Limb (tissue), 2 donors: ENCODE measurements around the gene LCOR.
"Not testable (repeated sequence)": the region's sequence is repeated elsewhere in the genome, so short reads cannot be mapped to it uniquely, and the experiment has no call there.

Source experiments
- DNase-seq, 2 donors: peaks; one replicate each; pipeline ENCODE4 v3.0.0-alpha.2; 2016; ENCODE audit errors: extremely low spot score in 2 of 2

LCOR gene

DNA sequence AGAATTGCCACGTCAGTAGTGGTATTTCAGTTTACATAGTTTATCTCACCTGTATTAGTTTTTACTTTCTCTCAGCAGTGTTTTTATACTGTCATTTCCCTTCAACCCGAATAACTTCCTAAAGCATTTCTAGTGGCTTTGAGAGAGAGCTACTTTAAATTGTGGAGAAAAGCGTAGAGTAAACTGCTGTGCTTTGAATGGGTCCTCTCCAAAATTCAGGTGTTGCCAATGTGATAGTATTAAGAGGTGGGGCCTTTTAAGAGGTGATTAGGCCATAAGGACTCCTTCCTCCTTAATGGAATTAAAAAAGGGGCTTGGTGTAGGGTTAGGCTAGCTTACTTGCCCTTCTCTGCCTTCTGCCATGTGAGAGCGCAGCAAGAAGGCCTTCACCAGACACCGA, 98.4 kb downstream of the LCOR start:
- DNase-seq, result no peak

DNA sequence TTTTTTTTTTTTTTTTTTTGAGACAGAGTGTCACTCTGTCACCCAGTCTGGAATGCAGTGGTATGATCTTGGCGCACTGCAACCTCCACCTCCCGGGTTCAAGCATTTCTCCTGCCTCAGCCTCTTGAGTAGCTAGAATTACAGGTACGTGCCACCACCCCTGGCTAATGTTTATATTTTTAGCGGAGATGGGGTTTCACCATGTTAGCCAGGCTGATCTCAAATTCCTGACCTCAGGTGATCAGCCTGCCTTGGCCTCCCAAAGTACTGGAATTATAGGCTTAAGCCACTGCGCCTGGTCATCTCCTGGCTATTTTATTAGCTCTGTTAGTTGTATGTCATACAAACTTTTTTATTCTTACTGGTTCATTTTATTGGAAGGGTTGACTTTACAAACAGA, 103.0 kb downstream of the LCOR start:
- DNase-seq, result no peak

DNA sequence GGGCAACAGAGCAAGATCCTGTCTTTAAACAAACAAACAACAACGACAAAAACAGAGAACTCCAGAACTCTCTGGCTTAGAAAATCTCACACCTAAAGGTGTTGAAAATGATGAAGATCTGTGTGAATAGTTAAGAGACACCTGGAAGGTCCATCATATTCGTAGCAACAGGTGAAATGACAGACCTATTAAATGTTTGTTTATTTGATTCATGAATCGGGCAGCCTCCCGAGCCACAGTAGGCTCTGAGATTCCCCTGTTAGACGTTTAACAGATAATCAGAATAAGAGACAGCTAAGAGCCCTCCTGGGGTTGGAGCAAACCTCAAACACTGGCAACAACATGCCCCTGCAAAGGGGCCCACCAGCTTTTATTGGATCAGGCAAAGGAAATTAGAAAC, 103.7 kb downstream of the LCOR start:
- DNase-seq, result no peak

DNA sequence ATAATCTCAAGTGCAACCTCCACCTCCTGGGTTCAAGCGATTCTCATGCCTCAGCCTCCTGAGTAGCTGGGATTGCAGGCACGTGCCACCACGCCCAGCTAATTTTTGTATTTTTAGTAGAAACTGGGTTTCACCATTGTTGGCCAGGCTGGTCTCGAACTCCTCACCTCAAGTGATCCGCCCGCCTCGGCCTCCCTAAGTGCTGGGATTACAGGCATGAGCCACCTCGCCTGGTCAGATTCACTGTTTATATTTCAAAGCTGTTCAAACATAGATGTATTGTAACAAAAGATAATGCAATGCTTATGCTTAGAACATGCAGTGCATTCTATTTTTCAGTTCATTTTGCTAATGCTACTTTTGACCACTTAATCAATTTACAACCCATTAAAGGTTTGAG, 111.1 kb downstream of the LCOR start:
- DNase-seq, result not testable (repeated sequence)

DNA sequence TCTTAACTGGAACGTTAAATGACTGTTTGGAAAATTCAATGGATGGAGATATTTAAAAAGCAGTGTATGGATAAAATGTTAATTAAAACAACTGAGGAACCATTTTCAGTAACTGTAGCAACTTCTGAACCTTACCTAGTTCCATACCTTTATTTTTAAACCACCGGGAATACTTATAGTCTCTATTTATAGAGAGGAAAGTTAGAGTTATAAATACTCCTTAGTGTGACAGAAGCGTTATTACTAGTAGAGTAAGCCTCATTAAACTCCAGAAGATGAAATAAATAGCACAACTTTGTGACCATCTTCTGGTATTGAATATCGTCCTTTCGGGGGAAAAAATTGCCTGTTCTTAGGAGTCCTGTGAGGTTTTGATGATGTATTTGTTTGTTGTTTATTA, 114.9 kb downstream of the LCOR start:
- DNase-seq, result no peak

DNA sequence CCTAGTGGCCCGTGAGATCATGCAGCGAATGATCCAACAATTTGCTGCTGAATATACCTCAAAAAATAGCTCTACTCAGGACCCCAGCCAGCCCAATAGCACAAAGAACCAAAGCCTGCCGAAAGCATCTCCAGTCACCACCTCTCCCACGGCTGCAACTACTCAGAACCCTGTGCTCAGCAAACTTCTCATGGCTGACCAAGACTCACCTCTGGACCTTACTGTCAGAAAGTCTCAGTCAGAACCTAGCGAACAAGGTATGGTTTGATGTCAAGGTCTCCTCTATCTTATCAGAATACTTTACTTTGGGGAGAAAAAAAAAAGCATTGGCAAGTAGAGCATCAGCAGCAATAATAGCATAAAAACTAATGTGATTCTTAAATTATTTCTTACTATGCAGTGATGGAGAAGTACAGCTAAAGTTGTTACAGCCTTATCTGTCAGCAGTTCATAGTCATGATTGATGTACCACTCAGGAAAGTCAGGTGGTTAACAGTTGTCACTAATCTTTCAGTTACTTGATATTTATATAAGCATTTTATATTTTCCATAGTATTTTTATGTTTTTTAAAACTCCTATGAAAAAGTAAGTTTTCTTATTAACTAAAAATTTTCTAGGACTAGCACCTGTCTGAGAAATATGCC, 117.1 kb downstream of the LCOR start:
- DNase-seq, result no peak

DNA sequence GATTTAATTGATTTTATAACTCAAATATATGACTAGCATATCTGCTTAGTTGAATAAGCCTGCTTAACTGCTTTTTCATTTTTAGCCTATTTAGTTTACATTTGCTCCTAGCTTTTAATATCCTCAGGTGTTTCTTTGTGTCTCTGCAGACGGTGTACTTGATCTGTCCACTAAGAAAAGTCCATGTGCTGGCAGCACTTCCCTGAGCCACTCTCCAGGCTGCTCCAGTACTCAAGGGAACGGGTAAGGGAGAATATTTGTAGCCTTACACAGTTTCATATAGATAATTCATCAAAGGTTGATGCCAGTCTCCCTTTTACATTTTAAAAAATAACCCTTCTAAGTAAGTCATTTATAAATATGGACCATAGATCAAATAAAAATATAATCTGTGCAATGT, 119.9 kb downstream of the LCOR start:
- no peak for DNase-seq

DNA sequence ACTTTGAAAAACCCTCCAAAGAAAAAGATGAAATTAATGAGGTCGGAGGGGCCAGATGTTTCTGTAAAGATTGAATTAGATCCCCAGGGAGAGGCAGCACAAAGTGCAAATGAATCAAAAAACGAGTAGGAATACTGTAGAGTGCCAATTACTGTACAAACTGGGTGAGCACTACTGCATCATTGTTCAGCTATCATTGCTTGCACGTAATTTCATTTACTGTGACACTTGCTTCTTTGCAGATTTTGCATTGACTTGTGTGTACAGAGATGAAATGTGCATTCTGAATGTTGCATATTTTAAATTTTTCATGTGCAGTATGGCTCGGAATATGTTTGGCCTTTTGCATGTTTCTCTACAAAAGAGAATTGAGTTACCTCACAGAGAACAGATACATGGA, 123.7 kb downstream of the LCOR start:
- DNase-seq, result no peak

DNA sequence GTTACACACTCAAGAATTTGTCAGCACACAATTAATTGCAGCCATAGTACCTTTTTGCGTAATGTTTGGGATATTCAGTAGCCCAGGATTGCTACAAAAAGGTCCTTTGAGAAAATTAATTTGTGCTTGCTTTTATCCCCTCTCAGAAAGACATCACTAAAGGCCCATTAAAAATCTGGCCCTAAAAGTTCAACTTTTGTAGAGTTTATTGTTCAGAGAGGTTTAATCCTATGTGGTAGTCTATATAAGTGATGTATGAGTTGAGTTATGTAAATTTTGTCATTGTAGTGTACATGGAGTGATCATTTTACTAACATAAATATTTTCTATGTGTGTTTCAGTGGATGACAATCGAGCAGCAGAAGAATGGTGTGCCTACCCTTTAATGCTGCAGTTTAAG, 126.0 kb downstream of the LCOR start:
- DNase-seq, result no peak

DNA sequence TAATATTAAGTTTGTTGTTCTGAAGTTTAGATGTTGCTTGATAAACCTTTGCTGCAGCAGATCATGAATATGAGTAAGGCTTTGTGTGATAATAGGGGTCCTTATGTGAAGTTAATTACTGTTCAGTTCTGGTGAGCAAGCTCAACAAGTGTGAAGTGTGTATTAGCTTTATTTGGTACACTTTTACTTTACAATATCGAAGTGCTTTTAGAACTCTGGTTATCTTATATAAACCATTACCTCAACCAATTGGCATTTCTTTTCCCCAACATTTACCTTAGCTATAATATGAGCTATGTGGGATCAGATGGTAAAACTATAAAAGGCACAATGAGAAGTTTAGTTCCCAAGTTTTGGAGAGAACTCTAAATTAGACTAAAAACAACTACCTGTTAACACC, 127.6 kb downstream of the LCOR start:
- no peak for DNase-seq

DNA sequence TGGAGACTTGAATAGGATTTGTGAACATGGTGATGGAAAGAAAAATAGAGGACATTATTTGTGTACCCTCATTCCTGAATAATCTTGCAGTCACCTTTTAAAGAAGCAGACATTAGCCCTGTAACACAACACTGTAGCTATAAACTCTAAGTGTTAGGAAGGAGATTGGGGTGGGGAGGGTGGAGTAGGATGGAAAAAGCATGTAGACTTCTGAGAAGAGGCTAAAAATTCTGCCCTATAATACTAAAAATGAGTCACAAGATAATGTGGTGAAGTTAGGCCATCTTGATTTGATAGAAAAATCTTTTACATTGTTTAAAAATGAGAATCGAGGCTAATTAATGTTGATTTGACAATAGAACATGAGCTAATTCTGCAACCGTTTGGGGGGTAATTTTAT, 128.8 kb downstream of the LCOR start:
- no peak for DNase-seq

DNA sequence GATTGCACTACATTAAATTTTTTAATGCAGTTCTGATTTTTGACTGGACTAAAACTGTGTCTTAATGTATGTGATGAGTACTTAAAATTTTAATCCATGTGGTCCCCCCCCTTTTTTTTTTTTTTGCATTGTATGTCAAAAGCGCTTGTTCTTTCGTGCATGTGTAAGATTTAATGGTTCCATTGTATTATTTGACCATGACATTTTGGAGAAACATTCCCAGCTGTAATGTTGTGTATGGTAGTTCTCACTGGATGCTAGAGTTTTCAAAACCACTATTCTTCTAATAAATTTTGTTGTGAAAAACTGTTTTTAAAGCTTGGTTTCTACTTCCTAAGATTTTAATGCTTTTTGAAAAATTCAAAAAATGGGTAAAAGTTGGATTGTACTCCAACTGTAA, 132.0 kb downstream of the LCOR start:
- no peak for DNase-seq

DNA sequence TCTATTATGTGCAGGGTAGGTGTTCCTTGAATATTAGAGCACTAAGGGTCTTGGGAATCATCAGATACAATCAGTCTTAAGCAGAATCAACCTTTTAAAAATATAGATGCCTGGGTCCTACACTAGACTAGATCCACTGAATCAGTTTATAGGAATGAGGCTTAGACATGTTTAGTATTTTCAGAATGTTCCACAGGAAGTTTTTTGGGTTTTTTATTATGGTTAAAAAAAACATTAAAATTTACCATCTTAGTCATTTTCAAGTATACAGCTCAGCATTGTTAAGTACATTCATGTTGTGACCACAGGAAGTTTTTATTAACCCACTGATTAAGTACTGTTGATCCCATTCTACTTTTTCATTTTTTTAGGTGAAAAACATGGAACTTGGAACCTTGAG, 135.7 kb downstream of the LCOR start:
- DNase-seq, result no peak

DNA sequence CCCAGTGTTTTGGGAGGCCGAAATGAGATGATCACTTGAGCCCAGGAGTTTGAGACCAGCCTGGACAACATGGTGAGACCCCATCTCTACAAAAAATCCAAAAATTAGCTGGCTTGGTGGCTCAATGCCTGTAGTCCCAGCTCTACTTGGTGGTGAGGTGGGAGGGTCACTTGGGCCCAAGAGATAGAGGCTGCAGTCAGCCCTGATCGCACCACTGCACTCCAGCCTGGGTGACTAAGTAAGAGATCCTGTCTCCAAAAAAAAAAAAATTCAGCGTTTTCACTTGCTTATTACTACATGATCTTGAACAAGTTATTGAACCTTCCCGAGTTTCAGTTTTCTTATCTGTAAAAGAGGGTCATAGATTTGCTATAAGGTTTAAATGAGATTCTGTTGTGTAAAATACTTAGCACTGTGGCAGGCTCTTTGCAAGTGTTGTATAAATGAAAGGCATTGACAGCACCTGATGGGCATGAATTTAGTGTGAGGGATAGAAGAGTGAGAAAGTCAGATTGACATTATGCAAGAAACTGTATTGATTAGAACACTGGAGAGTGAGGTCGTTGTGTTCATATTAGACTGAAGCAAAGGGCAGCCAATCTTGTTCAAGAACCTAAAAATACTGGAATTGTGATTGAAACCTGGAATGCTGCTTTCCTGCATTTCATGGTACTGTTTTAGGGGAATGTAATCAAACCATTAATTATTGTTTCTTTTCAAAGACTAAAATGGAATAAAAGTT, 136.8 kb downstream of the LCOR start:
- no peak for DNase-seq

DNA sequence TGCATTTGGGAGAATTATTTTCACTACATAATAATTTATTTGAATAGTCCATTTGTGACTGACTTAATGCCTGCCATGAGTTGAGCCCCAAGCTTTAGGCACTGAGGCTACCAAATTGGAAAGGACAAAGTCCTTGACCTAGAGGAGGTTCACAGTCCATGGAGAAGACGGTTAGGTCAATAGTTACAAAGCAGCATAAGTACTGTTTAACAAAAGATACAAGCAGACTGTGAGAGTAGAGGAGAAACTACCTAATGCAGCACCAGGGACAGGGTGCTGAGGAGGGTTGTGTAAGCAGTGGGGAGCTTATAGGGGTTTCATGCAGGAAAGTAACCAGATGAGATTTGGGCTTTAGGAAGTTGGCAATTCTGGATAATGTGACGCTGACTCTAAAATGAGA, 139.2 kb downstream of the LCOR start:
- DNase-seq, result no peak

DNA sequence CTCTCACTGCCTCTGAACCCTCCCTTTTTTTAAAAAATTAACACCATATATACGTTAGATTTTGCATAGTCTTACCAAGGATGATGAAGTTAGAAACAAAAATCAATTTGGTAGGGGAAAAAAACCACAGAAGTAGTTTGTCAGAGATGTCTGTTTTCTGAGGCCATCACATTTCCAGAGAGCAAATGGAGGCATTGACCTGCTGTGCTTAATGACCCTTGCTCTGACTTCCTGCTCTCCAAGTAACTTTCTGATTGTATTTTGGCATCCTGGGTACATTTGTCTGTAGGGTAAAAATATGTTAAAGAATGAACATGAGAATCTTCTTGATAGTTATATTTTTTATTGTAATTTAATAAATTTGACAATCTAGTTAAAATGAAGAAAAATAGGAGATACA, 140.2 kb downstream of the LCOR start:
- no peak for DNase-seq

DNA sequence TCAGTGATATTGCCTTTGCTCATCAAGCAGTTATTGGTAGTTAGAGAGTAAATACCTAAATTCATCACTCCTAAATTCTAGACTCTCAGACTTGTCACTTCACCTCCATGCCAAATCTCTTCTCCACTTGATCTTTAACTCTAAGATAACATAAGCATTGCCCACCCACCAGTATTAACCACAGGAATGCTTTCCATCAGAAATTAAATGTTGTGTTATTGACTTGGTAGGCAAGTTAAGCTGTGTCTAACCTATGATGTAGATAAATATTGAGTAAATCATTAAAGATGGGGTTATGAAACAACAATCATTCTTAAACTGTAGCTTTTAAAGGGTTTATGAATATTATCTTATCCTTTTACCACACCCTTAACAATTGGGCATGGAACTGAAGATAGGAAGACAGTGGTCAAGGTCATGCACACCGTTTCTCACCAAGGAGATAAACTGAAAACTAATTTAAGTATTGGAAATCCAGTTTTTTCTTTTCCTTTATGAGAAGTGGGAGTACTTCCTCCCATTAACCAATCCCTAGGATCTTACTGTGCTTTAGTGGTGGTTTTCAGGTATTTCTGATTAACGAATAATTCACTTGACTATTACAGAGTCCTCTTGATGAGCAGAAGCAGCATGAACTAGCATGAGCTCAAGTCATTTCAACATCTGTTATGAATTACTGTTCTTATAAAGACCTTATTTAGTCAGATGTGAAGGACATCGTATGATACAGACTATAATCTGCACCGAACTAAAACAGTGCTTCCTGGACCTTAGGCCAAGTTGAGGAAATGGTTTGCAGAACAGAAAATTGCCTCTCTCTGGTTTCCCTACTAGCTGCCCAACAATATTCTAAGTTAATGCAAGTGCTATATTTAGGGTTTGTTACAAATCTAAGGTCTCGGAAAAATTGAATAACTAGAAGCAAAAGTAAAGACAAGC, 142.0 kb downstream of the LCOR start:
- peak in 1 of 2 donors; percentile 13 for DNase-seq

DNA sequence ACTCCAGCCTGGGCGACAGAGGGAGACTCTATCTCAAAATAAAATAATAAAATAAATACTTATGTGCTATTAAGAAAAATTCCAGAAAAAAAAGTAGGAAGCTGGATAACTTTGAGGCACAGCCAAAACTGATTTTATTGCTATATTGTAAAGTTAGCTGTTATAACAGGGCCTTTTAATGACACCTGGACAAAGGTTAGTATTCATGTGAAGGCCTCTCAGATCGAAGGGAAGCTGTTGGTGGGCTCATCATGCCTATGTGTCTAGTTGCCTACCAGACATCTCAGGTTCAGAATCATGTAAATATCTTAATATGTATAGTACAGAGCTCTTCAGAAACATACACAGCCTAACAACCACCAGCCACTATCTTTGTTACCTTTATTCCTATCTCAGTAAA, 143.0 kb downstream of the LCOR start:
- DNase-seq, result no peak

DNA sequence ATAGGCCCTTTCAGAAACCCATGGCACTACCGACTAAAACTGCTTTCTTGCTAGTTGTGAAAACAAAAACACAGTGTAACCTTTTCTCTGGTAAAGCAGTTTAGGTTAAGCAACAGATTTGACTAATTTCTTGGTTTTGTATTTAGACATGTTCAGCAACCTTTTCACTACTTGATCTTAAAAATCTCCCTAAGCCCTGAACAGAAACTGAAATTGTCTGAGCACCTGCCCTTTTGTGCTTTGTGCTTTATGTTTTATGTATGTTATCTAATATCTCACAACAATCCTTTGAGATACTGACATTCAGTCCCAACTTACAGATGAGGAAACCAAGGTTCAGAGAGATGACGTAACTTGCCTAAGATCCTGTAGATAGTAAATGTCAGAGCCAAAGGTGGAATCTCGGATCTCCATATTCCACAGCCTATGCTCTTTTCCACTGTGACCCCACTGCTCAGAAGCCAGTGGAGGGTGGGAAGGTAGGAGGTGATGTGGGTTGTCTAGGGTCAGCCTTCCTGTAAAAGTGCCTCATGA, 146.6 kb downstream of the LCOR start:
- DNase-seq, result no peak

DNA sequence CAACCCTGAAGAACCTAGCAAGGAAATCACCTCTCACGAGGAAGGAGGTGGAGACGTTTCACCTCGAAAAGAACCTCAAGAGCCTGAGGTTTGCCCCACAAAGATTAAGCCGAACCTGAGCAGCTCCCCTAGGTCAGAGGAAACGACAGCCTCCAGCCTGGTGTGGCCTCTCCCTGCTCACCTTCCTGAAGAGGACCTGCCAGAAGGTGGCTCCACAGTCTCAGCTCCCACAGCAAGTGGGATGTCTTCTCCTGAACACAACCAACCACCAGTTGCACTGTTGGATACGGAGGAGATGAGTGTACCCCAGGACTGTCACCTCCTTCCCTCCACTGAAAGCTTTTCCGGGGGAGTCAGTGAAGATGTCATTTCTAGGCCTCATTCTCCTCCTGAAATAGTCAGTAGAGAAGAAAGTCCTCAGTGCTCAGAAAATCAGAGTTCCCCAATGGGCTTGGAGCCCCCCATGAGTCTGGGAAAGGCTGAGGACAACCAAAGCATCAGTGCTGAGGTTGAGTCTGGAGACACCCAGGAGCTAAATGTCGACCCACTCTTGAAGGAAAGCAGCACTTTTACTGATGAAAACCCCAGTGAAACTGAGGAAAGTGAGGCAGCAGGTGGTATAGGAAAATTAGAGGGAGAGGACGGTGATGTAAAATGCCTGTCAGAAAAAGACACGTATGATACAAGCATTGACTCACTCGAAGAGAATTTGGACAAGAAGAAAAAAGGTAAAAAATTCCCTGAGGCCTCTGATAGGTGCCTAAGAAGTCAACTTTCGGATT, 150.2 kb downstream of the LCOR start:
- no peak for DNase-seq

DNA sequence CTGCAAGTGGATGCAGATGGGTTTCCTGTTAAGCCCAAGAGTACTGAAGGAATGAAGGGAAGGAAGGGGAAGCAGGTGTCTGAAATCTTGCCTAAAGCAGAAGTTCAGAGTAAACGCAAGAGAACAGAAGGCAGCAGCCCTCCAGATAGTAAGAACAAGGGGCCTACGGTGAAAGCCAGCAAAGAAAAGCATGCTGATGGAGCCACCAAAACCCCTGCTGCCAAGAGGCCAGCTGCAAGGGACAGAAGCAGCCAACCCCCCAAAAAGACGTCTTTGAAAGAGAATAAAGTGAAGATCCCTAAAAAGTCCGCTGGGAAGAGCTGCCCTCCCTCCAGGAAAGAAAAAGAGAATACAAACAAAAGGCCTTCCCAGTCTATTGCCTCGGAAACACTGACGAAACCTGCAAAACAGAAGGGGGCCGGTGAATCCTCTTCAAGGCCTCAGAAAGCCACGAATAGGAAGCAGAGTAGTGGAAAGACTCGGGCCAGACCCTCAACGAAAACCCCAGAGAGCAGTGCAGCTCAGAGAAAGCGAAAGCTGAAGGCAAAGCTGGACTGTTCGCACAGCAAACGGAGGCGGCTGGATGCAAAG, 152.5 kb downstream of the LCOR start:
- peak in 1 of 2 donors; percentile 32 for DNase-seq
